ENCODE data around the gene SERINC2.

SERINC2 gene

GRCh38 chr1:31424568-31424967, 11.6 kb downstream of the SERINC2 start:
- TF ChIP-seq, protein P1, sequence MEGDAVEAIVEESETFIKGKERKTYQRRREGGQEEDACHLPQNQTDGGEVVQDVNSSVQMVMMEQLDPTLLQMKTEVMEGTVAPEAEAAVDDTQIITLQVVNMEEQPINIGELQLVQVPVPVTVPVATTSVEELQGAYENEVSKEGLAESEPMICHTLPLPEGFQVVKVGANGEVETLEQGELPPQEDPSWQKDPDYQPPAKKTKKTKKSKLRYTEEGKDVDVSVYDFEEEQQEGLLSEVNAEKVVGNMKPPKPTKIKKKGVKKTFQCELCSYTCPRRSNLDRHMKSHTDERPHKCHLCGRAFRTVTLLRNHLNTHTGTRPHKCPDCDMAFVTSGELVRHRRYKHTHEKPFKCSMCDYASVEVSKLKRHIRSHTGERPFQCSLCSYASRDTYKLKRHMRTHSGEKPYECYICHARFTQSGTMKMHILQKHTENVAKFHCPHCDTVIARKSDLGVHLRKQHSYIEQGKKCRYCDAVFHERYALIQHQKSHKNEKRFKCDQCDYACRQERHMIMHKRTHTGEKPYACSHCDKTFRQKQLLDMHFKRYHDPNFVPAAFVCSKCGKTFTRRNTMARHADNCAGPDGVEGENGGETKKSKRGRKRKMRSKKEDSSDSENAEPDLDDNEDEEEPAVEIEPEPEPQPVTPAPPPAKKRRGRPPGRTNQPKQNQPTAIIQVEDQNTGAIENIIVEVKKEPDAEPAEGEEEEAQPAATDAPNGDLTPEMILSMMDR (conservative IDR thresholded peaks at IDR 0.05): no peak
- H3K27ac ChIP-seq: no peak overlapping the region

DNA sequence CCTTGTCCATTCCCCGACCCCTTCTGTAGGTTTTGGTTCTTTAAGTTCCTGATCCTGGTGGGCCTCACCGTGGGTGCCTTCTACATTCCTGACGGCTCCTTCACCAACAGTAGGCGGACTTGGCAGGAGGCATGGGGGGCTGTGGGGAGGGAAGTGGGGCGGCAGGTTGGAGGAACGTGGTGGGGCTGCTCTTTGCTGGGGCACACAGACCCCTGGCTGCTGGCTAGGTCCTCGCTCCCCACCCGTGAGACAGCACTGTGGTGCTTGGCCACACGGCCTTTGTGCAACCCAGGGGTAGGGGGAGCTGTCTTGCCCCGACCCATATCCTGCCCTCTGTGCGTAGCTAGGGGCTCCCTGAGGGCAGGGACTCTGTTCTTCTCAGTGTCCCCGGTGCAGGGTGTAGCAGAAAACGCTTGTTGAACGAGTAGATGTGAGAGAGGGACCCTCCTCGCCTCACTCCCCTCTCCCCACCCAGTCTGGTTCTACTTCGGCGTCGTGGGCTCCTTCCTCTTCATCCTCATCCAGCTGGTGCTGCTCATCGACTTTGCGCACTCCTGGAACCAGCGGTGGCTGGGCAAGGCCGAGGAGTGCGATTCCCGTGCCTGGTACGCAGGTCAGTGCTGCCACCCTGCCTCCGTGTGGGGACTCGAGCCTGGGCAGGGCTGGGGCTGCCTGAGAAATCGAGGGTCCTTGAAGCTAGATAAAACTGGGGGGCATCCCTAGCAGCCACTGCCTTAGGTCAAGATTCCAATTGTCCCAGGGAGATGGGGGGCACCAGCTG, 12.5 kb downstream of the SERINC2 start:
- H3K27ac ChIP-seq: no peak overlapping the region
- TF ChIP-seq, protein P1 (conservative IDR thresholded peaks at IDR 0.05): no peak

DNA sequence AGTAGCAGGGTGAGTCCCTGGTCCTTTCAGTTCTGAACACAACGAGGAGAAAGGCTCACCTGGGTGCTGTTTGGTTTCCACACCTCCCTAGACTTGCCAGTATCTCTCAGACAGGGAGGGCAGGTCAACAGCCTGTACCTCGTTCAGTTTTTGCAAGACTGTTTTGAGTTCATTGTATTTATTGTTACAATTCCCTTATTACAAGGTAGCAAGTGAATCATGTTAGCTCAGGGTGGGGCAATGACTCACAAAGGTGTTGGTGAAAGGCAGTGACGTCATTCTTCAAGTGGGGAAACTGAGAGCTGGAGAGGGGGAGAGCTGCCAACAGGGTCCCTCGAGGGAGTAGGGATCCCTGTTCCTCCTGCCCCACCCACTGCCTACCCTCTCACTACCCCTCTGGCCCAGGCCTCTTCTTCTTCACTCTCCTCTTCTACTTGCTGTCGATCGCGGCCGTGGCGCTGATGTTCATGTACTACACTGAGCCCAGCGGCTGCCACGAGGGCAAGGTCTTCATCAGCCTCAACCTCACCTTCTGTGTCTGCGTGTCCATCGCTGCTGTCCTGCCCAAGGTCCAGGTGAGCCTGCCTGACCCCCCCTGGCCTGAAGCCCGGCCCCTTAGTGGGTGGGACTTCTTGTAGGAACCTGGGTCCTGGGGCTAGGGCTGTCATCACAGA, 13.4 kb downstream of the SERINC2 start:
- TF ChIP-seq, protein P1 (conservative IDR thresholded peaks at IDR 0.05): no peak
- H3K27ac ChIP-seq: no peak overlapping the region

- TF ChIP-seq, protein P1 (conservative IDR thresholded peaks at IDR 0.05): no peak
- no peak overlapping the region for H3K27ac ChIP-seq
These were observed 14.3 kb downstream of the SERINC2 start for GRCh38 chr1:31427322-31427721.

GRCh38 chr1:31428436-31429221, 15.6 kb downstream of the SERINC2 start:
- H3K27ac ChIP-seq: no peak overlapping the region
- TF ChIP-seq, protein P1 (conservative IDR thresholded peaks at IDR 0.05): no peak

DNA sequence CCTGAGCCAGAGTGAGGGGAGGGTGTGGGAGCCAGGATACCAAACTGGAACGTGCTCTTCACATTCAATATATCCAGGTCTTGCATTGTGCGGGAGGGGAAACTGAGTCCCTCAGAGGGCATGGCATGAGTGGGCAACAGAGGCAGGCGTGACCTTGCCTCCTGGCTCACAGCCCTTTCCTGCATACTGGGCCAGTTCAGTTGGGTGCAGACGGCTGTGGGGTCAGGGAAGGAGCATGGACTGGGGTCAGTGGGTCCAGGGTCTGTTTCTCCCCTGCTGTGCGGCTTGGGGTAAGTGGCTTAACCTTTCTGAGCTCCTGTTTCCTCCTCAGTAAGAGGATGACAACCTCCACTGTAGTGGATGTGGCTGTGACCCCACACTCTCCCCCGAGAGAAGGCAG, 16.6 kb downstream of the SERINC2 start:
- TF ChIP-seq, protein P1 (conservative IDR thresholded peaks at IDR 0.05): no peak
- H3K27ac ChIP-seq: peak overlapping the region; percentile 9; the same call in 1 of the 2 replicates

- peak overlapping the region; percentile 25; the same call in 1 of the 2 replicates for H3K27ac ChIP-seq
These were observed 18.6 kb downstream of the SERINC2 start for GRCh38 chr1:31431351-31432257.

All from VCaP (cell line).